ENCODE data around the gene ARFRP1.
"Not testable (repeated sequence)": the region's sequence is repeated elsewhere in the genome, so short reads cannot be mapped to it uniquely, and the experiment has no call there.

The ARFRP1 gene

GRCh38 chr20:63653041-63653973, 54.5 kb downstream of the ARFRP1 start, which contains the start of gene STMN3:
Gene STMN3 (minus strand): TSS chr20:63653424. CDS start chr20:63653345, 79 bp downstream.
- DNase-seq: peak; percentile 71

GRCh38 chr20:63652192-63652980, 55.4 kb downstream of the ARFRP1 start:
- DNase-seq: no peak

GRCh38 chr20:63651942-63652191, 55.9 kb downstream of the ARFRP1 start:
- no peak for DNase-seq

GRCh38 chr20:63650486-63650885, 57.3 kb downstream of the ARFRP1 start:
- not testable (repeated sequence) for DNase-seq

GRCh38 chr20:63648895-63649589, 58.7 kb downstream of the ARFRP1 start:
- no peak for DNase-seq
